Measurements from ENCODE around the gene GSK3B.
A peak's percentile ranks its signal among the peaks of the same experiment; 100 is the strongest.
"Not testable (repeated sequence)": the region's sequence is repeated elsewhere in the genome, so short reads cannot be mapped to it uniquely, and the experiment has no call there.

Gene GSK3B

DNA sequence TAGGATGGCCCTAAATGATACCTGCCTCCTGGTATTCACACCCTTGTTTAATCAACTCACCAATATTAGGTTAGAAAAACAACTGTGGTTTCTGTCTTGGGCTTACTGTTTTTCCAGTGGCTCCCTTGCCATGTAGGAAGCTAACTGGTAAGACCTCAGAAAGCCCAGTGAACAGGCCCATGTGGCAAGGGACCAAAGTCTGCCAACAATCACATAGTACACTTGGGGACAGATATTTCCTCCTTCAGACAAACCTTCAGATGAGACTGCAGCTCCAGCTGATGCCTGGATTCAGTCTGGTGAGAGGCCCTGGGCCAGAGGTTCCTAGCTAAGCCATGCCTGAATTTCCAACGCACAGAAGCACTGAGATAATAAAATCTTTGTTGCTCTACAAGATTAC is 96.1 kb downstream of the GSK3B start:
- DNase-seq, result no peak

DNA sequence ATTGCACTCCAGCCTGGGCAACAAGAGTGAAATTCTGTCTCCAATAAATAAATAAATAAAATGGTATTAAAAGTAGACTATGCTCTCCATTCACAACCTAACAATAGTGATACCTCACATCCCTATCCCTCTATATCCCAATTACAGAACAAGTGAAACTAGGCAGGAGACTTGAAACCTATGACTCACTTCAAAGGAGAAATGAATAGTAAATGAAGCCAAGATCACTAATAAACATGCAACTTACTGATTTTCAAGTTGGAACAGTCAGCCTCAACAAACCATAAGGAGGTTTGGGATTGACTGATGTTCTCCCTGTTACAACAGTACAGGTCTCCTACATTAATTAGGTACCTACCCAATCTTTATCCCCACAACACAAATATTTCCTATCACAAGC is 103.4 kb downstream of the GSK3B start:
- no peak for DNase-seq

DNA sequence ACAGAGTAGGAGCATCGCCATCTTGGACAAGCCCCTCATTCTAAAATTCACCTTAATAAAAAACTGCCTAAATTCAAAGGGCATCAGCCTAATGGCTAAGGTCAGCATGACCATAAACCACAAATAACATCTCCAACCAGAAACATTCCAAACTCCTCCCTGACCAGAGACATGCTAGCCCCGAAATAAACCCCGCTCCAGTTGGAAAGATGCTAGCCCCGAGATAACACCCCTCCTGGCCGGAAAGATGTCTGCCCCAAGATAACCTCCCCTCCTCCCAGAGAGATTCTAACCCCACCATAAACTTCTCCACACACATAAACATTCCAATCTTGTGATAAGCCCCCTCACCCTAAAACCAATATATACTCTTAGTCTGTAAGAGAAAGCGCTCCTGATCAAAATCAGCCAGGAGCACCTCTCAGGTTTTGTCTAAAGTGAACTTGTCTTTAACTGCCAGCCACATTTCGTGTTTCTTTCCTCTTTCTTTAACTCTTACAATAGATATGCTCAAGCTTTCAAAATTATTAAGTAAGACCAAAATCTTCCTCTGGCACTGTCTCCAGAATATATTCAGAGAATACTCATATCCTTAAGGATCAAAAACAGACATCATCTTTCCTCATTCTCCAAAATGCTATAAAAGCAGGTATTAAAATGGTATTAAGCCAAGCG is 104.1 kb downstream of the GSK3B start:
- DNase-seq, result no peak

DNA sequence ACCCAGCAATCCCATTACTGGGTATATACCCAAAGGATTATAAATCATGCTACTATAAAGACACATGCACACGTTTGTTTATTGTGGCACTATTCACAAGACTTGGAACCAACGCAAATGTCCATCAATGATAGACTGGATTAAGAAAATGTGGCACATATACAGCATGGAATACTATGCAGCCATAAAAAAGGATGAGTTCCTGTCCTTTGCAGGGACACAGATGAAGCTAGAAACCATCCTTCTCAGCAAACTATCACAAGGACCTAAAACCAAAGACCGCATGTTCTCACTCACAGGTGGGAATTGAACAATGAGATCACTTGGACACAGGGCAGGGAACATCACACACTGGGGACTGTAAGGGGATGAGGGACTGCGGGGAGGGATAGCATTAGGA is 107.4 kb downstream of the GSK3B start:
- DNase-seq, result not testable (repeated sequence)

DNA sequence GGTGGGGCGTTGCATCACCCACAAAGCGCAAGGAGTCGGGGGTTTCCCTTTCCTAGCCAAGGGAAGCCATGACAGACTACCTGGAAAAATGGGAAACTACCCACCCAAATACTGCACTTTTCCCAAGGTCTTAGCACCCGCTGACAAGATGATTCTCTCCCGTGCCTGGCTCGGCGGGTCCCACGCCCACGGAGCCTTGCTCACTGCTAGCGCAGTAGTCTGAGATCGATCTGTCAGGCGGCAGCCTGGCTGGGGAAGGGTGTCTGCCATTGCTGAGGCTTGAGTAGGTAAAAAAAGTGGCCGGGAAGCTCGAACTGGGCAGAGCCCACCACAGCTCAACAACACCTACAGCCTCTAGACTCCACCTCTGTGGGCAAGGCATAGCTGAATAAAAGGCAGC is 112.9 kb downstream of the GSK3B start:
- no peak for DNase-seq

DNA sequence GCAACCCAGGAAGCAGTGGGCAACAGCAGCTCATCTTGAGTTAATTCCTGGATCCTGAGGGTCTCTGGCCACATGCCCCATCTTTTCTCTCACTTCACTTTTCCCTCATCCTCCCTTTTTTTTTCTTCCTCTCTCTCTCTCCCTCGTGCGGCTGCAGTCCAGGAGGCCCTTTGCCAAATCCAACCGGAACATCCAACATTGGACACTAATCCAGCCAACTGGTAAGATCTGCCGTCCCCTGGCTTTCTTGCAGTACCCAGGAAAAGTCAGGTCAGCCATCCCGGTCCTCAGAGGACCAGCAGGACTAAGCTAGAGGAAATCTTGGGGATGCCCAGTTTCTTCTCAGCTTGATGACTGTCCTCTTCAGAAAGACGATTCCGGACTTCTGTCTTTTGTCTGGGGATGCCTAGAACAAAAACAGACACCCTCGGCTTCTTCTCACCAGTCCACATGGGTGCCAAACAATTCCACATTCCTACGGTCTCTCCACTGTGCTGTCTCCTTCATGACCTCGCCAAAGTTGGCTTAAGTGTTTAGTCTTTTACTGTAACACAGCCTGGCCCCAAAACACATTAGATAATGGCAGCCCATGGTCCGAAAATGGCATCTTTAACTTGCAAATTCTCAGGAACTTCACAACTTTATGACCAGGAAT is 115.6 kb downstream of the GSK3B start:
- DNase-seq, result no peak

DNA sequence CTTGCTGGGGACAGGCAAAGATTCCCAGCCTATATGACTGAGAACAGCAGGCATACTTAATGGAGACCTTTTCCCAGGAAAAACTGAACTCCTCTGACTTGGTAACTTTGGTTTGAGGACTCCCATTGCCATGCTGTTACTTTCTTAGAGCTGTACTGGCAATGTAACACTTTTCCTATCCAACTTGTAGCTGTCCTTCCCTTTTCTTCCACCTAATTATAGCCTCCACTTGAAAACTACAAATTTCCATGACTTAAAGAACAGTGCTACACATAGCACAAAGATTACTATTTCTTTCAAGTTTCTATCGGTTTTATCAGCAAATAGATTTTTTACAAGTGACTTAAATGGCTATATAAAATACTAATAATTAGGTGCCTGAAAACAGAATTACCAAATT is 116.9 kb downstream of the GSK3B start:
- no peak for DNase-seq

DNA sequence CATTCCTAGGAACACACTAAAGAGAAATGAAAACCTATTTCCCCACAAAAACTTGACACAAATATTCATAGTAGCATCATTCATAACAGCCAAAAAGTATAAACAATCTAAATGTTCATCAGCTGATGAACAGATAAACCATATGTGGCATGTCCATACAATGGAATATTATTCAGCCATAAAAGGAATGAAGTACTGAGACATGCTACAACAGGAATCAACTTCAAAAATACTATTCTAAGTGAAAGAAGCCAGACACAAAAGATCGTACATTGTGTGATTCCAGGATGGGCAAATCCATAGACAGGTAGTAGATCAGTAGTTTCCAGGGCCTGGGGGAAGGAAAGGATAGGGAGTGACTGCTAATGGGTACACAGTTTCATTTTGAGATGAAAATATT is 118.0 kb downstream of the GSK3B start:
- no peak for DNase-seq

DNA sequence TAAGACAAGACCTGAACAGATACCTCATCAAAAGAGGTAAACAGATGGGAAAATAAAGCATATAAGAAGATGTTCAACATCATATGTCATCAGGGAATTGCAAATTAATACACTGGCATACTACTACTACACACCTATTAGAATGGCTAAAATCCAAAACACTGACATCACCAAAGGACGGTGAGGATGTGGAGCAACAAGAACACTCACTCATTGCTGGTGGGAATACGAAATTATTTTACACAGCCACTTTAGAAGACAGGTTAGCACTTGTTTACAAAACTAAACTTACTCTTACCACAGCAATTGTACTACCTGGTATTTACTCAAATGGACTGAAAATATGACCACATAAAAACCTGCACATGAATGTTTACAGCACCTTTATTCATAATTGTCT is 119.6 kb downstream of the GSK3B start:
- no peak for DNase-seq

DNA sequence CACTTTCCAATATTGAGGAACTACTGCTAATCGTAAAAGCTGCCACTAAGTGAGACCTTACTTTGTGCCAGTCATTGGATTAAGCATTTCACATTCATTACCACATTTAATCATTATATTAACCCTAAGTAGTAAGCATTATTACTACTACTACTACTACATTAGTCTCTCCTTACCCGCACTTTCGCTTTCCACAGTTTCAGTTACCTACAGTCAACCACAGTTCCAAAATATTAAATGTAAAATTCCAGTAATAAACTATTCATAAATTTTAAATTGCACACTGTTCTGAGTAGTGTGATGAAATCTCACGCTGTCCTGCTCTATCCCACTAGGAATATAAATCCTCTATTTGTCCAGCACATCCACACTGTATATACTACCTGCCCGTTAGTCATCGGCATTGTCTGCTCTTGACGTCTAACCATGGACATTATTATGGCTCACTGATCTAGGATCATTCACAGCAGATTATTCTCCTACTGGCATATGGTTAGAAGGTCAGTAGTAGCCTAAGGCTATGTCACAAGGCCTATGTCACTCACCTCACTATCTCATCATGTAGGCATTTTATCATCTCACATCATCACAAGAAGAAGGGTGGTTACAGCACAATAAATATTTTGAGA is 121.1 kb downstream of the GSK3B start:
- DNase-seq, result no peak

DNA sequence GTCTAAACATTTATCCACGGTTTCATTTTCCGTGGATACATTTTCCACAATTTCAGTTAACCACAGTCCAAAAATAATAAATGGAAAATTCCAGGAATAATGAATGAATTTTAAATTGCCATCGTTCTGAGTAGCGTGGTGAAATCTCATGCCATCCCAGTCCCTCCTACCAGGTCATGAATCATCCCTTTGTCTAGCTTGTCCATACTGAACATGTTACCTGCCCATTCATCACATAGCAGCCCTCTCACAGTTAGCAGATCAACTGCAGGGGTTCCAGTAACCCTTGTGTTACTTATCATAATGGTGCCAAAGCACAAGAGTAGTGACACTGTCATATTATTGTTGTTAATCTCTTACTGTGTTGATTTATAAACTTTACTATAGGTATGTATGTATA is 124.5 kb downstream of the GSK3B start:
- no peak for DNase-seq

DNA sequence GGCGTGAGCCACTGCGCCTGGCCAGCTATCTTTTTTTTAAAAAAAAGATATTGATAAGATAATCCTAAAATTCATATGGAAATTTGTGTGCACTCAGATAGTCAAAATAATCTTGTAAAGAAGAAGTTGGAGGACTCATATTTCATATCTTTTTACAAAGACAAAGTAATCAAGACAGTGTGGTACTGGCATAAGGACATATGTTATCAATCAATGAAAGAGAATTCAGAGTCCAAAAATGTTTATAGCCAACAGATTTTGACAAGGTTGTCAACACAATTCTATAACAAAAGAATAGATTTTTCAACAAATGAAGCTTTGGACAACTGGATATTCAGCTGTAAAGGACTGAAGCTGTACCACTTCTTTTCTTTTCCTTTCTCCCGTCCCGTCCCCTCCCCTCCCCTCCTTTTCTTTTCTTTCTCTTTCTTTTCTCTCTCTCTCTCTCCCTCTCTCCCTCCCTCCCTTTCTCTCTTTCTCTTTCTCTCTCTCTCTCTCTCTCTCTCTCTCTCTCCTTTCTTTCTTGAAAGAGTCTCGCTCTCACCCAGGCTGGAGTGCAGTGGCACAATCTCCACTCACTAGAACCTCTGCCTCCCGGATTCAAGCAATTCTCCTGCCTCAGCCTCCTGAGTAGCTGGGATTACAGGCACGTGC is 126.8 kb downstream of the GSK3B start:
- no peak for DNase-seq

DNA sequence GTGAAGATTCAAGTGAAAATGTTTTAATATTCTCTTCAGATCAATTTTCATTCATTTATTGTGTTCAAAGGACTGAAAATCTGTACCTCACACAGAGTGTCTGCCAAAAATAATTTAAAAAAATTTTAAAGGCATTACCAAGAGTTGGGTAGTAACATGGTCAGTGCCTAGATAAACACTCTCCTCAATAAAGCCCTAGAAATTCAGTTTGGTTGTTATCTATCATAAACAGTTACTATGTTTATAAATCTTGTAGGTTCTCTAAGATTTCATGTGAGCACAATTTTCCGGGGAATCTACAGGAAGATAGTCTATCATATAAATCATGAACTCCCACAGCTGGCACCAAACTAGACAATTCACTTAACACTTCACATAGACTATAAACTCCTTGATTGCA is 128.6 kb downstream of the GSK3B start:
- no peak for DNase-seq

DNA sequence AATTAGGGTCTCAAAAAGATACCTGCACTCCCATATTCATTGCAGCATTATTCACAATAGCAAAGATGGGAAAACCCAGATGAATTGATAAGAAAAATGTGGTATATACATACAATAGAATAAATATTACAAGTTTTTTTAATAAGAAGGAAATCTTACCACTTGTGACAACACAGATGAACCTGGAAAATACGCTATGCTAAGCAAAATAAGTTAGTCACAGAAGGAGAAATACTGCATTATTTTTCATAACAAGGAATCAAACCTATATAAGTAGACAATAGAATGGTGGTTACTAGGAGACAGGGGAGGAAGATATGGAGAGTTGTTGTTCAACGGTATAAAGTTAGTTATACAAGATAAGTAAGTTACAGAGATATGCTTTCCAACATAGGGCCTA is 130.0 kb downstream of the GSK3B start:
- no peak for DNase-seq

DNA sequence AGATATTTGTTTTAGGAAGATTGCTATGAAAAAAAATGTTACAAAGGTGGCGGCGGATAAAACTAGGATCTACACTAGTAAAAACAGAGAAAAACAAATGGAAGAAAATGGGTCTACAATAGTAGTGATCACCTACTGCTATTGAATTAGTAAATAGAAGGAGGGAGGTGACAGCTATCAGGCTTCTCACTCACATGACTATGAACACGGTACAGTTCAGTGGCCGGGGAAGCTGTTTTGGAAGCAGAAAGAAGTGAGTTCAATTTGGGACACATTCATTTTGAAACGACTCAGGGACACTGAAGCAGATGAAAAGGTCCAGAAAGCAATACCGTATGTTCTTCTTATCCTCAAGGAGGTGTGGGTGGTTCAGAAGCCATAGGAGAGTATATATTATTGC is 138.3 kb downstream of the GSK3B start:
- no peak for DNase-seq

DNA sequence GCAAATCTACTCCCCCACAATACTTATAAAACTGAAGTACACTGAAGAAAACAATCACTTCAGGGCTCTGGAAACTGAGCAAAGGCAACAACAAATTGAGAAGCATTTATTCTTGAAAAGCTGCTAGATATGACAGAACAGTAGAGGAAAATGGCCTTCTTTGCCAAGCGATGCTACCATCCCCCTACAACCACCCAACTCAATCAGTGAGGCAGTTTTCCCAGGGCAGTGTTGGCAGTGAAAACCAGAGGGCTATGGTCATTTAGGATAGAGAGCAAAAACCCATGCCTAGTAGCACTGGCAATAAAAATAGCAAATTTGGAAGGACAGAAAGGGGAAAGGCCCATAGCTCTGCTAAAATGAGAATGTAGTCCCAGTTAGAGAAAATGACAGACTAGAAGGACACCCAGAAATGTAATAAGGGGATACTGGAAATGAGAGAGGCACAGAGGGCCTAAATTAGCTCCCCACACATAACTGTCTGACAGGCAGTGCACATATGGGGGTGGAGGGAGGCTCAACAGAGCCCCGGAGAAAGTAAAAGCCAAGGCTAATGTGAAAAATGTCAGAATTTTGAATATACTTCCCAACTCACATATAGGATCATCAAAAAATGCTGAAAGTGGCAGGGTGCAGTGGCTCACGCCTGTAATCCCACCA is 143.5 kb downstream of the GSK3B start:
- DNase-seq, result no peak

DNA sequence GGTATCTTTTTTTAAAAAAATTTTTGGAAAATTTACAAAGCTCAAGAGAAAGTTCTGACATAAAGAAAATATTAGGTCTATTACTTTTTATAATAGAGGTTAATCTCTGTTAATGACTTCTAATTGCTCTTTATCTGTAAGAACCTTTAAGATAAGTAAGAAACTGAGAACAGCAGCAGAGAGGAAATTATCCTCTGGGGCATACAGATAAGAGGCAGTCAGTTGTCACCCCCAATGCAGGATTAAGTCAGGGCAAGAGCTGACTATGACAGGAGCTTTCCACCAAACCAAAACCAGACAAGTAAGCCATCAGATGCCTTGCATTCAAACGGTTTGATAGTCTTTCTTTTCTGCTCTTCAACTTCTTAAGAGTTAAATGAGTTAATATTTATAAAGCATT is 149.0 kb downstream of the GSK3B start:
- DNase-seq, result no peak

DNA sequence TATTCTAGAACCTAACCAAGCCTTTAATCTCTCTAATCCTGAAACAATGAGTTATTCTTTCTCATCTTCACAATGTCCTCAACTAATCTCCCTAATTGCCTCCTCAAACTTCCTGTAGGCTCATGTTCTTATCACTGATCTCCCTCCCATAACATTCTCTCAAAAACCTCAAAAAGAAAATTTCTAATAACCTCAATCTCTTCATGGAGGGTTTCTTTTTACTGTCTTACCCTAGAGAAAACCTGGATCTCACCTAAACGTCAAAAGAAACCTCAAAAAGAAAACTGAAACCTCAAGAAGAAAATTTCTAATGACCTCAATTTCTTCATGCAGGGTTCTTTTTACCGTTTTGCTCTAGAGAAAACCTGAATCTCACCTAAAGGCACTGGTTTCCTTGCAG is 150.2 kb downstream of the GSK3B start:
- DNase-seq, result no peak

DNA sequence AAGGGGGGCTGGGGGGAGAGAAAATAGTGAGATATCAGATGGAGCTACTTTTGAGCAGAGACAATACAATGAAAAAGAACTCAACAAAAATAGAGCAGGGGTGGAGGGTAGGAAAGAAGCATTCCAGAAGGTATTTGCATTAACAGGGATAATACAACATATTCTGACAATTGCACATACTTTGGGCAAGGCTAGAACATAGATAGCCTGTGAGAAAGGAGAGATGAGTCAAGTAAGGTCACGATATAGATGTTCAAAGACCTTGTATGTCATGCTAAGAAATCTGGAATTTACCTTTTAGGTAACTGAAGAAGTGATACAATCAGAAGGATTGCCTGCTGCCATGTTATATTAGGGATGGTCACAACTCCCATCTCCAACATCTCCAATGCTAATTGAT is 155.2 kb downstream of the GSK3B start:
- DNase-seq, result no peak

DNA sequence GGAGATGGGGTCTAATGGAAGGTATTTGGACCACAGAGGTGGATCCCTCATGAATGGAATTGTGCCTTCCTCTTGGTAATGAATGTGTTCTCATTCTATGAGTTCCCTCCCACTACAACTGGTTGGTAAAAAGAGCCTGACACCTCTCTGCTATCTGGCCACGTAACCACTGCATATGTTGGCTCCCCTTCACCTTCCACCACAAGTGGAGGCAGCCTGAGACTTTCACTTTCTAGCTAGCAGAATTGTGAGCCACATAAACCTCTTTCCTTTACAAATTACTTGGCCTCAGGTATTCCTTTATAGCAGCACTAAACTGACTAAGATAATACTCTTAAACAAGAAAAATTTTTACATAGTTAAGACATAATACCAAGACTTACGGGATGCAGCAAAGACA is 157.0 kb downstream of the GSK3B start:
- peak; percentile 84 for DNase-seq

DNA sequence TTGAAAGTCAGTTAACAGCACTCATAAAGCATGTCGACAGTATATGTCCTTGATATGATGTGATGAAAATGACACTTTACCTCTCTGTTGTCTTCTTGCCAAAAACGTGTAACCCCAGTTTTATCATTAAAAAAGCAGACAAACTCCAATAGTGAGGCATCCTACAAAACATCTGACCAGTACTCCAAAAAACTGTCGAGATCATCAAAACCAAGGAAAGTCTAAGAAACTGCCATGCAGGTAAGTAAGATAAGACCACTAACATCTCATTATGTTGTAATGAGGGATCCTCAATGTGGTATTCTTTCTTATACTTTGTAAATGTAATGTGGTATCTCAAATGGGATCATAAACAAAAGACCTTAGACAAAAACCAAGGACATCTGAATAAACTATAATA is 160.0 kb downstream of the GSK3B start:
- DNase-seq, result no peak

DNA sequence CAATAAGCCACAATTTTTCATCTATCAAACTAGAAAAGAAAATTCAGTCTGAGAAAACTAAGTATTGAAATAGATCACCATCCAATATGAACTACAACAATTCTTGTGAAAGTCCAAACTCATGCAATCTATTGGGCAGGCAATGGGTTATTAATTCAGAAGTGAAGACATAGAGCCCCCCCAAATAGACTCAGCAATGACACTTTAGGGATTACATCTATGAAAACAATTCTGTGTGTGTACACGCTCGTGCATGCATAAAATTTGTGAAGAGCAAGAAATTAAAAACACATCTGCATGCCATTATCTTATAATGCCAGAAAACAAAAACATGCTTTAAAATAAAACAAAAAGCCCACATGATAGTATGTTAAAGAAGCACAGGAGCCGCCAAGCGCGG is 161.0 kb downstream of the GSK3B start:
- no peak for DNase-seq

DNA sequence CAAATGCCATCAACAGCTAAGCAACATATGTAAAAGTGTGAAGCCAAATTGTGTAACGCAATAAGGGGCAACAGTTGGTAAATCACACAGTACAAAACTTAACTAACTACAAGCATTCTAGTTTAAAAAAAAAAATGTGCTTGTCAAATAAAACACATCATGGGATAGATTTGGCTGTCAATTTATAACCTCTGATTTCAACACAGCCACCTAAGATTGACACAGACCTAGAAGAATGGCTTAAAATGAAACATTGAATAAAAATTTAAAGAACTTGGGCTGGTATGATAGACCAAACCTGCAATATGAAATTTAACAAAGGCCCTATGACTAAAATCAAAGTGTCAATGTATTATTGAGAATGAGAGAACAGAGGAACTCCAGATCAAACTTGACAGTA is 164.0 kb downstream of the GSK3B start:
- no peak for DNase-seq

DNA sequence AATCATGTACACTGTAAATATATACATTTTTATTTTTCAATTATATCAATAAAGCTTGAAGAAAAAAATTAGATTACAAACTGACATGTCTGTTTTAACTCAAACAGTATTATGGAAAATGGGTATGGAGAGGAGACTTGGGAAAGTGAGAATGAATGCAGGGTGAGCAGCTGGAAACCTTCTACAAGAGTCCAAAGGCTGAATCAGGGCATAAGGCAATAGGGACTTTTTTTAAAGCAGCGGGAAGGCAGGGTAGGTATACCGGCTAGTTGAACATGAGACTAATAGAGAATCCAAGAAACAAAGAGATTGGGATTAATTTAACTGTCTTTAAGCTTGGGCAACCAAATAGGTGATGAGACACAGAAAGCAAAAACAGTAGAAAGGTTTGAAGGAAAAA is 167.1 kb downstream of the GSK3B start:
- no peak for DNase-seq

Data from activated CD4-positive, alpha-beta T cell treated with anti-CD3 and anti-CD28 coated beads, Interleukin-2, Interleukin-6, amounts not matched to agents 100 ng/mL and 50 ng/mL, durations not matched to agents 16 hours and 8 hours (primary cell).